HTR-8/SVneo (cell line): ENCODE measurements around the gene ADAM12.
"Not testable (repeated sequence)": the region's sequence is repeated elsewhere in the genome, so short reads cannot be mapped to it uniquely, and the experiment has no call there.

Experiments
- DNase-seq: peaks from one replicate; pipeline ENCODE4 v3.0.0; 2011; ENCODE audit warnings: low spot score, mixed read lengths; ENCODE audit not compliant: insufficient read length
- FAIRE-seq: peaks from 2 replicates; lab custom pipeline; 2011; peaks lifted over from hg19 to GRCh38; lab: Jason Lieb, UNC

The ADAM12 gene

DNA sequence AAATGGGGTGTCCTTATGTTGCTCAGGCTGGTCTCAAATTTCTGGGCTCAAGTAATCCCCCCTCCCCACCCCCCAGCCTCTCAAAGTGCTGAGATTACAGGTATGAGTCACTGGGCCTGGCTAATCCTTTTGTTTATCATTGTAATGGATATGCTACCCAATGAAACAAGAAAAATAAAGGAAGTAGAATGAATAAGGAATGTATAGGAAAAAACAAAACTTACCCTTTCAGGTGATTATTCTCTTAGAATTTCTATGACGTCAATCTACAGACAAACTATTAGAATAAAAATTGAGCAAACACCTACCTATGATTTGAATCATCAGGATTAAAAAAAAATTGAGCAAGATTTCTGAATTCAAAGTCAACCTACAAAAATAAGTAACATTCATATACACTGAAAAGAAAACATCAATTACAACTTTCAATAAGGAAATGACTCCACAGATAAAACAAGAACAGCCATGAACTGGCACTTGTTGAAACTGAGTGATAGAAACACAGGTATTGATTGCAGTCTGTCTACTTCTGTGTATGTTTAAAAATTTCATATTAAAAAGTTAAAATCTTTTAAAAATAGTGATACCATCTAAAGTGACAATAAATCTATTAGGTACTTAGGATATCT is 12.2 kb downstream of the ADAM12 start:
- no peak for FAIRE-seq

DNA sequence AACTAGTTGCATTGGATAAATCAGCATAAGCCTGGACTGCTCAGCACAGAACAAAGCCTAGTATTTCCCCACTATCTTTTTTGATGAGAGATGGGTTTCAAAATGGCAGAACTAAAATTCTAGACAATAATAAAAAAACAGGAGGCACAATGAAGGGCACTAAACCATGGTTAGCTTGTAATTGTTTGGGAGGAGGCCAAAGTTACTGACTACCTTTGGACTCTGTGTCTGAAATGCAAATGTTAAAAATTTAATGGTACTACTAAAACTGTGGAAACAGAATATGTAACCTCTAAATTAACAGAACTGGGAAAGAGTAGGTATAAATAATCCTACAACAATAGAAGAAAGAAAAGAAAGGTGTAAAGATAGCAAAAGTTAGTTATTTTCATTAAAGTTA is 13.0 kb downstream of the ADAM12 start:
- DNase-seq (no peak), FAIRE-seq (no peak)

More for the DNA sequence above, 12.2 kb downstream of the ADAM12 start:
- no peak for DNase-seq

DNA sequence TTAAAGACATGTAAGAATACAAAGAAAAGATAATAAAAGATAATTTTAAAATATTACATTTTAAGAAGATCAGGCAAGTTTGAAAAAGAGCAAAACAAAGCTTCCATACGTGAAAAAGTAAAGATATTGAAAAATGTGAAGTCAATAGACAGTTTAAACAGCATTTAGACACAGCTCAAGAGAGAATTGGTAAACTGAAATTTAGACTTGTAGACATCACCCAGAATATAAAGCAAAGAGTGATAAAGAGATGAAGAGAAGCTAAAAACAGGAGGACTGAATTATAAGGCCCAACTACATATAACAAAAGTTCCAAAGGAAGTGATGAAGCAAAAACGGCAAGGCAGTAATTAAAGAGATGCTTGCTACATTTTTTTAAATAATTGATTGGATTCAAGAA is 13.8 kb downstream of the ADAM12 start:
- DNase-seq, result no peak
- FAIRE-seq, result no peak

DNA sequence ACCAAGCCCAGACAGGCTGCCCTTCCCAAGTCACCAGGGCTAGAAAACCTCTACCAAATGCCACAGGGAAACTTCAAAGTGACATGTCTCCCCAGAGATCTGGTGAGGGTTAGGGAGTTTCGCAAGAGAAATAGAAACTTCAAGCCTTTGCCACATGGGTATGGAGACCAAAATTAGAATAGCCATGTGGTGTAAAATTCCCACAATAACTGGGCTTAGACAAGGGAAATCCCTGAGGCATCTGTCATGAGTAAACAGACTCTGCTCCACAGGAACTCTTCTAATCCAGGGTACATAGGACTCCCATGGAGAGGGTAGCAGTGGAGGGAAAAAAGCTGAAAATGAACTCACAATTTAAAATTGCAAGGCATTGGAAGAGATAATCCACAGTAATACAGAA is 14.3 kb downstream of the ADAM12 start:
- DNase-seq (no peak), FAIRE-seq (no peak)

DNA sequence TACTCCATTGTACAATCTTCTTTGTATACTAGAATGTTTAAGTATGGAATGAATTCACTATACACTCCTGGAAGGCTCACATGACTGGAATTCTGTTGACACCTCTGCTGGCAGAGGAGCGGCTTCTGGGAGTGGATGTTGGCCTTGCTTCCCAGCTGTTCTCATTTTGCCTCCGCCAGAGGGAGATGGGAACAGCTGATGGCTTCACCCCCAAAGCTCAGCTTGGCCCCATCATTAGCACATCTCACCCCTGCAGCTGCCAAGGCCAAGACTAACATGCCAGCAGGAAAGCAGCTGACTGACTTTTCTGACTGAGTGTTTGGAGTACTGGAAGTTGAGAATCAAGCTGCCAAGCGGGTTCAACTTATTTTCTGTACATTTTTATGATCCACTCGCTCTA is 15.1 kb downstream of the ADAM12 start:
- DNase-seq (no peak), FAIRE-seq (no peak)

DNA sequence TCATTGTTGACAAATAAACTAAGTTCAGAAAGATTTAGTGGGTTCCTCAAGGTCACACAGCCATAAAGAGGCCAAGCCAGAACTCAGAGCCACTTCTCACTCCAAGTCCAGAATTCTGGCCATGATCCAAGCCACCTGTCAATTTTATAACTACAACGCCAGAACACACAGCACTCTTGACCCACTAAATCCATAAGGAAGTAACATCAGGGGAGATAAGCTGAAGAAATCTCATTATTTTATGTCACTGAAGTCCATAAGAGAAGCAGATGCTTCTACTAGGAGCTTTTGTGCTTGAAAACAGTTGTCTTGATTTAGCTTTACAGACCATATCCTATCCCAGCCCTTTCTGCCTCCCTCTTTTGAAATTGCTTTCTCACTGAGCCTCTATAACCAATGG is 15.9 kb downstream of the ADAM12 start:
- no peak for DNase-seq
- FAIRE-seq, result no peak

DNA sequence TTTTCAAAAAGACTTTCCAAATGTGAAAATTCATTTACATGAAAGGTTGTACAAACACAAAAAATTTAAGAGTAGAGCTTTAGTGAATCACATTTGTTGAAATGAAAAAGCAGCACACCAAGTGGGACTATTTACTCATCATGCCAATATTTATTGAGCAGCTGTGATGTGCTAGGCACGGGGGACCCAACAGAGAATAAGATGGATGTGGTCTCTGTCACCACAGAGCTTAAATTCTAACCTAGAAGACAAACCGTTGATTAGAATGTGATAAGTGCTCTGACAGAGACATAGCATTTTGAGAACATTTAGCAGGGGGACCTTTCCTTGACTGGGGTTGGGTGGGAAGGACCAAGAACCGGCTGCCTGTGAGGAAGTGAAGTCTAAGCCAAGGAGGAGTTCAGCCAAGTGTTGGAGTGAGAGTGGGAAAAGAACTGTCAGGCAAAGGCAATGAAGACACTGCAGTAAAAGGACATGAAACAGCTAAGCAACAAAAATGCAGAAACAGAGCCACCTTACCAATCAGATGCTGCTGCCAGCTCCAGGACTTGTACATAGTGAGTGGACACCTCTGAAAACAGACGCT is 19.1 kb downstream of the ADAM12 start:
- DNase-seq (no peak), FAIRE-seq (no peak)

DNA sequence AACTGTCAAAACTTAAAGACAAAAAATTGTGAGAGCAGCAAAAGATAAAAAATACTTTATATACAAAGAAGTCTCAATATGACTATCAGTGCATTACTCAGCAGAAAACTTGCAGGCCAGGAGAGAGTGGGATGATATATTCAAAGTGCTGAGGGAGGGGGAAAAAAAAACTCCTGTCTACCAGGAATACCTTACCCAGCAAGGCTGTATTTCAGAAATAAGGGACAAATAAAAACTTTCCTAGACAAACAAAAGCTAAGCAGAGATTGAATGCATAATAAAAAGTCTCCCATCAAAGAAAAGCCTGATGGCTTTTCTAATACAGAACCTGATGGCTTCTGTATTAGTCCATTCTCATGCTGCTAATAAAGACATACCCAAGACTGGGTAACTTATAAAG is 31.1 kb downstream of the ADAM12 start:
- no peak for DNase-seq
- FAIRE-seq, result no peak

DNA sequence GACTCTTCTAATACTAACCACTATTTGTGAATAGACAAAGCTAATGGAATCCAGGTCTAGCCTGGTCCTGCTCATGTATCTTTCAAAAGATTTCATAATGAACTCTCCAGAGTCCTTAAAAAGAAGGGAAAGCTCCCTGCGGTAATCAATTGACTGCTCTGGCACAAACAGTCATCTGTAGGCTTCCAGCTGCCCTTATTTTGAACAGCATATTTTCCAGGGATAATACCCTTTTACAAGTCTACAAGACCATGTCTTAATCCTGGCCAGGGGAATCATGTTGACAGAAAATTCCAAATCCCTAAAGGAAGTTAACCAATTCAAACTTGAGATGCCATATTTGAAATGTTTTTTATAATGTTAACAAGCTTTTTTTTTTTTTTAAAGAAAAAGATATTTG is 34.6 kb downstream of the ADAM12 start:
- no peak for DNase-seq

DNA sequence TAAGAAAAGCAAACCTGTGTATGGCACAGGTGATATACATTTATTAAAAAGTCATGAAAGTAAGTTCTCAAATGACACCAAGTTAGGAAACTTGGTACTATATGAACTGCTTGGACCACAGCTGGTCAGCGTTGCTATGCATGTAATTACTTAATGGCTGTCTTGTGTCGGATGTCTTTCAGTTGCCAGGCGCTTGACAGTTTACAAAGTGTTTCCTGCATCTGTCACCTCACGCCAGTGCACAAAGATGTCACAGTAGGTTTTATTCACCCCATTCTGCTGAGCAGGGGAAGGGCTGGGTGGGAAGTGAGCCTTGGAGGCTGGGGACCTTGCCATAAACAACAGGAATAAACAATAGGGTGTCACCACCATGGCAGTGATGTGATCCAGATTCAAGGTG is 35.8 kb downstream of the ADAM12 start:
- FAIRE-seq, result no peak
- DNase-seq, result no peak

More for the DNA sequence above, 34.6 kb downstream of the ADAM12 start:
- FAIRE-seq, result no peak

DNA sequence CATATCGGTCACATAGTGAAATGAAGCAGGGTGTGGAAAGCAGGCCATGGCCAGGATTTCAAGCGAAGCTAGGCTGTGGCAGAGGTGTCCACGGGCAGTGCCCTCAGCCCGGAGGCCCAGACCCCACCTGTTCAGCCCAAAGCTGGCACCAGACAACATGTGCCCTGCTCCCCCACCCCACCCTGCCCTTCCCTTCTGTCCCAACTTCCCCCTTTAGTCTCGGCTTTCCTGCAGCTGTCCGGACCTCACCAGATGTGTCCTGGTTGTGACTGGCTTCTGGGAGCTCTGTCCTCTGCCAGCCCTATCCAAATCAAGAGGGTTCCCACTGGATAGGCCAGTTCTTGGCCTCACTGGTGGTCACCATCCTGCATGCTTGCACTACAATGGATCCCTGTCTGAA is 37.3 kb downstream of the ADAM12 start:
- DNase-seq (no peak), FAIRE-seq (no peak)

DNA sequence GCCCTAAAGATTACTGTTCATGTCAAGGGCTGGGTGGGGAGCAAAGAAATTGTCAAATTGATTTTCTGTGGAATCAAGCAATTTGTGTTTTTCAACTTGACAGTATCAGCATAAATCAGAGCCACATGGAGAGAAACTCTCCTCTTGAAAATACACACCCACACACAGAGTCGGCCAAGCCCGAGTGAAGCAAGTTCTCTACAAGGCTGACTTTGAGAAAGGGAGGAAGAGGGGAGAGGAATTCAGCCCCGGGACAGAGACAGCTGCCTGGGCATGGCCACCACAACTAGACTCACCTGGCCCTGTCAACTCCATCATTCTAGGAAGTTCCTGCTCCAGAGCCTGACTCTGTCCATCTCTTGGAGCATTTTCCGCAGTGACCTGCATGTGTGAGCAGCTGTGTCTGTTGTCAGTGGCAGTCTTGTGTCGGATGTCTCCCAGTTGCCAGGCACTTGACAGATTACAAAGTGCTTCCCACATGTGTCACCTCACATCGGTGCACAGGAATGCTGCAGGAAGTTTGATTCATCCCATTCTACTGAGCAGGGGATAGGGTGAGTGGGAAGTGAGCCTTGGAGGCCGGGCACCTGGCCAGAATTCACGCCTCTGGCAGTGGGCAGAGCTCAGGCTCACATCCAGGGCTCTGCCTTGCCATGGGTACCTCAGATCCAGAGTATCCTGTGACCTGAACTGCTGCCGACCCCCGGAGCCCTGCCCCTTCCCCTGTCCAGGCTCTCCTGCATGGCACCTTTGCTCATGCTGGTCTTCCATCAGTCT is 37.9 kb downstream of the ADAM12 start:
- peak; percentile 61 for DNase-seq
- peak; percentile 28 for FAIRE-seq

DNA sequence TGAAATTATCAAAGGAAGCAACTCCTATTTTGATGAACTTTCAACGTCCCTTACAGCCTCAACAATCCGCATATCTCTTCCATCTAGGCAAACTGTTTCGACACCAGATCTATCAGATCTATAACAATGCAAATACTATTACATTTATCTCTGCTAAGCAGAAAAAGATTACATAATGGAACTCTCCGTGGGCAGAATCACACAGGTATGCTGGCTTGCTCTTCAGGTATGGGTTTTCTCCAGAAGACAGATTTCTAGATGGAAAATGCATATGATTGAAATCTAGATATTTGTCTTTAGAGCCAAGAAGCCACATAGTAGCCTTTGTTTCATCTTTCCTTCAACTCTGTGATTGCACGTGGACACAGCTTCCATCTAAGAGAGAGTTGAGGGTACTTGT is 38.6 kb downstream of the ADAM12 start:
- DNase-seq (no peak), FAIRE-seq (no peak)

DNA sequence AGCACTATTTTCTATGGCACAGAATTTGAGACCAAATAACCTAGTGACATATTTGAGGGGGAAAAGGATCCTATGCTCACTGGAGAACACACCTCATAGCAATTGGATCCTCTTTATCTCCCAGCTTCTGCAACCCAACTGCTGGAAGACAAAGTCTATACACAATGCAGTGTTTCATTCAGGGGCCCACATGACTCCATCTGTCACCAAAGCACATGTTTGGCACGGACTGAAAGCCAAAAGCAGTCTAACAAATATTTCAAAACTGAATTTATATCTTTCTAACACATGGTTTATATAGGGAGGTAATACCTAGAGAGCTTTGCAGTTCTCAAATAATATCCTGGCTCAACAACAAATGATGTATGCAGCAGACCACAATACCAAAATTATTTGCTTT is 39.2 kb downstream of the ADAM12 start:
- DNase-seq (no peak), FAIRE-seq (no peak)

DNA sequence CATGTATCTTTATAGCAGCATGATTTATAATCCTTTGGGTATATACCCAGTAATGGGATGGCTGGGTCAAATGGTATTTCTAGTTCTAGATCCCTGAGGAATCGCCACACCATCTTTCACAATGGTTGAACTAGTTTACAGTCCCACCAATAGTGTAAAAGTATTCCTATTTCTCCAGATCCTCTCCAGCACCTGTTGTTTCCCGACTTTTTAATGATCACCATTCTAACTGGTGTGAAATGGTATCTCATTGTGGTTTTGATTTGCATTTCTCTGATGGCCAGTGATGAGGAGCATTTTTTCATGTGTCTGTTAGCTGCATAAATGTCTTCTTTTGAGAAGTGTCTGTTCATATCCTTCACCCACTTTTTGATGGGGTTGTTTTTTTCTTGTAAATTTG is 44.8 kb downstream of the ADAM12 start:
- not testable (repeated sequence) for DNase-seq, FAIRE-seq

DNA sequence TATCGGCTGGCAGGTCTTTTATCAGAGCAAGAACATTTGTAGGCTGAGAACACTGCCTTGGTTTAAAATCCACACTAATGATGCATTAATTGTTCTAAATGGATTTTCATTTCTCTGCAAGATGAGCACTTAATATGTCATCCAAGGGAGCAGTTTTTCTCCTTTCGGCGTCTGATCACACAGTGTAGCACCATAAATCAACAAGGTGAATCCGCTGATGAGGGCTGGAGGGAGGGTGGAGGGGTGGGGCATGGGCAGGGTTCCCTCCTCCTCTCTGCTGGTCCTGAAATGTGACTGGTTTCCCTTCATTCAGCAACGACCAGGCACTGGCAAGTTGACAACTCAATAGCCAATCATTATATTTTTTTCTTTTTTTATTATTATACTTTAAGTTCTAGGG is 45.6 kb downstream of the ADAM12 start:
- FAIRE-seq (no peak), DNase-seq (no peak)

DNA sequence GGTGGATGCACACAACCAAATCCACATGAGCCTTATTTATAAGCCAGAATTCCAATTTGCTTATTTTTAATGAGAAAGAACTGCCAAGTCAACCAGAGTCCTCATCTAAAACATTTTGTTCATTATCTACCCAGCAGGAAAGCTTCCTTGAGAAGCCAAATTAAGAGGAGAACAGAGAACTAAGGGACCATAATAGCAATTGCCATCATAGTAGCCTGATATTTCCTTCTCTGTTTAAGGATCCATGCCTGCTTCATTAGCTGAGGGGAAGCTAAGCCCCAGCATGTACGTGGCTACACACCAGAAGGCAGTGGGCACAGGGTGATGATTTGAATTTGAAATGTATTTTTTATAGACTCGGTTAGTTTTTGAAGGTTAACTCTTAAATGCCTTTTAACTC is 46.8 kb downstream of the ADAM12 start:
- FAIRE-seq, result no peak
- DNase-seq, result no peak

DNA sequence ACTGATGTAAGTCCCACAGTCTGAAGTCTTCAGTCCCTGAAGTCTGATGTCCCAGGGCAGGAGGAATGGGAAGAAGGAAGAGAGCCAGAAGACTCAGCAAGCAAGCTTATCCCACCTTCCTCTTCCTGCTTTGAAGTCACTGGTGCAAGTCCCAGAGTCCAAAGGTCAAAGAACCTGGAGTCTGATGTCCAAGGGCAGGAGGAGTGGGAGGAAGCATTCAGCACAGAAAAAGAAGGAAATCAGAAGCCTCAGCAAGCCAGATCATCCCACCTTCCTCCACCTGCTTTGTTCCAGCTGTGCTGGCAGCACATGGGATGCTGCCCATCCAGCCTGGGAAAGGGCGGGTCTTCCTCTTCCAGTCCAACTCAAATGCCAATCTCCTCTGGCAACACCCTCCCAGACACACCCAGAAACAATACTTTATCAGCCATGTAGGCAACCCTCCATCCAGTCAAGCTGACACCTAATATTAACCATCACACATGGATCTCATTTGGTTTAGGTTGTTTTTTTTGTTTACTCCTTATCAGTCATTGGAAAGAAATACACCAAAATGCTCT is 50.9 kb downstream of the ADAM12 start:
- no peak for FAIRE-seq
- no peak for DNase-seq

DNA sequence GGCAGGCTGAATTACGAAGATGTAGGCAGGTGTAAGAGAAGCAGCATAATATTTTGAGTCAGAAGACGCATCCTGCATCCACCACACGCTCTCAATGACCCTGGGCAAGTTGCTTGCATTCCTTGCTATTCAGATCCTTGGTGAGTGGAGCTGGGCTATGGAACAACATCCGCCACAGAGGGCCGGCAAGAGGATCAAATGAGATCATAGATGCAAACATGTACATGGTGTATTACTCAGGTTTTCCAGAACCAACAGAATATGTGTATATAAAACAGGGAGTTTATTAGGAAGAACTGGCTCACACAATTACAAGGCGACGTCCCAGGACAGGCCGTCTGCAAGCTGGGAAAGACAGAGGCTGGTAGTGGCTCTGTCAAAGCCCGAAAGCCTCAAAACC is 51.5 kb downstream of the ADAM12 start:
- DNase-seq (no peak), FAIRE-seq (no peak)

DNA sequence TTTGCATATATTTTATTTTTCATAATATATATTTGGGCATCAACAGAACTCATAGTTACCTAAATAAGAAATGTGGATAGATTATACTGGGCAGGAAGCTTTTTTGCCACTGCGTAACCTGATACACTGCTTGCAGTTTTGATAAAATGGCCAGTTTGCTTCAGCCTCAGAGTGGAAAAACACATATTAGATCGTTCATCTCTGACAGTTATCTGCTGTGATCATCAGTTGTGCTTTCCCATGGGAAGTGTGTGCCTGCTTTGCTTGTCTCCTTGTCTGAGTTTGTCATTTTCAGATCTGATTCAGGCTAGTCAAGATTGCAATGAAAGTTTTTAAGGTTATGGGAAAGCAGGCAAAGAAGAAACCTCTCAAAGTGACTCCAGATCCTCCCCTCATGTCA is 54.0 kb downstream of the ADAM12 start:
- no peak for FAIRE-seq
- DNase-seq, result no peak

DNA sequence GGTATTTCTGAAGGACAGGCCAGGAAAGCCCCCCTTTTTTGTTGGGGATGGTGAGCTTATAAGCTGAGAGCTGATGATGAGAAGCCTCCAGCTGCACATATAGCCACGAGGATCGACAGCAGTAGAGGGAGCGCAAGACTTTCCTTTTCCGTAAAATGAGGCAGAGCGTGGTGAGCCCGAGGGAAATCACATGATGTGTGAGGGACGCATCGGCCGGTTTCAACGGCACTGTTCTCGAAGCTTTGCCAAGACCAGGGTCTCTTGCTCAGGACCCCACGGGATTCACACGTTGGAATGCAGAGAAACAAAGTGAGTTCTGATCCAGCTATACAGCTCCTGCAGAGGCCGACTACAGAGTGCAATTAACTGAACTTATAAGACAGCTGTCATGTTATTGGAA is 55.7 kb downstream of the ADAM12 start:
- DNase-seq, result no peak
- FAIRE-seq, result no peak
